Germinal center (tissue), 1 donor: ENCODE results near the gene TBCA.
"Not testable (repeated sequence)": the region's sequence is repeated elsewhere in the genome, so short reads cannot be mapped to it uniquely, and the experiment has no call there.

Experiments
- DNase-seq: peaks from one replicate; pipeline ENCODE4 v3.0.0; 2012; ENCODE audit warnings: mixed read lengths, low spot score

The TBCA gene

GRCh38 chr5:77709340-77709739 lies 66.8 kb downstream of the TBCA start:
- DNase-seq, result no peak

- DNase-seq, result no peak
These were observed 68.3 kb downstream of the TBCA start for GRCh38 chr5:77707791-77708190.

GRCh38 chr5:77699569-77699968 lies 76.6 kb downstream of the TBCA start:
- not testable (repeated sequence) for DNase-seq

- no peak for DNase-seq
These were observed 77.2 kb downstream of the TBCA start for GRCh38 chr5:77698920-77699319.

GRCh38 chr5:77697692-77698091 lies 78.4 kb downstream of the TBCA start:
- DNase-seq, result no peak

- no peak for DNase-seq
These were observed 80.0 kb downstream of the TBCA start for GRCh38 chr5:77696120-77696519.

GRCh38 chr5:77693913-77694312 lies 82.2 kb downstream of the TBCA start:
- no peak for DNase-seq

- DNase-seq, result no peak
These were observed 92.9 kb downstream of the TBCA start for GRCh38 chr5:77683171-77683732.

GRCh38 chr5:77670526-77670925 lies 105.6 kb downstream of the TBCA start:
- DNase-seq, result no peak

GRCh38 chr5:77669677-77670076 lies 106.5 kb downstream of the TBCA start:
- no peak for DNase-seq

- no peak for DNase-seq
These were observed 112.9 kb downstream of the TBCA start for GRCh38 chr5:77663090-77663863.

GRCh38 chr5:77662635-77663034 lies 113.5 kb downstream of the TBCA start:
- no peak for DNase-seq

GRCh38 chr5:77658662-77659061 lies 117.5 kb downstream of the TBCA start:
- DNase-seq, result no peak

GRCh38 chr5:77651343-77651742 lies 124.8 kb downstream of the TBCA start:
- no peak for DNase-seq

GRCh38 chr5:77650686-77651085 lies 125.5 kb downstream of the TBCA start:
- DNase-seq, result no peak

- no peak for DNase-seq
These were observed 126.4 kb downstream of the TBCA start for GRCh38 chr5:77649776-77650175.

- DNase-seq, result no peak
These were observed 130.0 kb downstream of the TBCA start for GRCh38 chr5:77645995-77646639.

- peak; percentile 79 for DNase-seq
These were observed 130.8 kb downstream of the TBCA start for GRCh38 chr5:77645158-77645994.

GRCh38 chr5:77644371-77645157 lies 131.6 kb downstream of the TBCA start:
- no peak for DNase-seq

- DNase-seq, result no peak
These were observed 132.3 kb downstream of the TBCA start for GRCh38 chr5:77643654-77644370.
